Skeletal muscle satellite cell (primary cell): ENCODE results near the gene SOD2.
"Not testable (repeated sequence)": the region's sequence is repeated elsewhere in the genome, so short reads cannot be mapped to it uniquely, and the experiment has no call there.

Experiments used
- H3K27me3 ChIP-seq: 2 replicates; pipeline ENCODE4 v1.7.0; 2013; ENCODE audit warnings: low read length; ENCODE audit not compliant: control insufficient read depth, insufficient read depth
- H3K36me3 ChIP-seq: 2 replicates; pipeline ENCODE4 v1.7.0; 2013; ENCODE audit warnings: mild to moderate bottlenecking, control low read depth, low read length; ENCODE audit not compliant: insufficient read depth
- H3K4me1 ChIP-seq: 2 replicates; pipeline ENCODE4 v1.7.0; 2013; ENCODE audit warnings: low read length; ENCODE audit not compliant: control insufficient read depth, insufficient read depth
- H3K4me2 ChIP-seq: 2 replicates; pipeline ENCODE4 v1.7.0; 2013; ENCODE audit warnings: mild to moderate bottlenecking, low read length
- H3K4me3 ChIP-seq: 2 replicates; pipeline ENCODE4 v1.7.0; 2013; ENCODE audit warnings: low read length
- H3K9ac ChIP-seq: 2 replicates; pipeline ENCODE4 v1.7.0; 2013; ENCODE audit warnings: mild to moderate bottlenecking, low read depth, low read length, moderate library complexity
- H3K9me3 ChIP-seq: replicated peaks from 2 replicates; pipeline ENCODE4 v1.7.0; 2013; ENCODE audit warnings: mild to moderate bottlenecking, control low read depth, low read length

The SOD2 gene

DNA sequence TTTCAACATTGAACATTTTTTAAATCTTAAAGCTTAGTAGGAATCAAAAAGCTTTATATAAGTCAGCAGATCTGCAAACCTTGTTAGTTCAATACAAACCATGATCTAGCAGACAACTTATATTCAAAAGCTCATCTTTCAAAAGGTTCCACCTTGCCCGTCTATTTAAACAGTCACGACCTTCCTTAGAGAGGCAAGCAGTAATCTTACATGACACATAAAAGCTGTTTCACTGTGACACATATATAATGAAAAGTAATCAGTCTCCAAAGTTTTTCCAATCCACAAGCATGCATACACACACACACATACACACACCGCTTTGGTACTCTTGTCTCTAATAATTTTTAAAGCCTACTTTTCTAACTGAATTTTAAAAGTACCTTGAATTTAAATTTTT is 12.9 kb downstream of the SOD2 start:
- Histone ChIP-seq H3K4me3 (no peak overlapping the region), H3K4me1 (peaks cover 13% of the 10 kb centered on the region), H3K36me3 (peaks cover 50% of the 10 kb centered on the region), H3K9me3 (no peaks in the 10 kb centered on the region), H3K27me3 (no peaks in the 10 kb centered on the region), H3K9ac (no peak overlapping the region), H3K4me2 (peak overlapping the region; percentile 8)

DNA sequence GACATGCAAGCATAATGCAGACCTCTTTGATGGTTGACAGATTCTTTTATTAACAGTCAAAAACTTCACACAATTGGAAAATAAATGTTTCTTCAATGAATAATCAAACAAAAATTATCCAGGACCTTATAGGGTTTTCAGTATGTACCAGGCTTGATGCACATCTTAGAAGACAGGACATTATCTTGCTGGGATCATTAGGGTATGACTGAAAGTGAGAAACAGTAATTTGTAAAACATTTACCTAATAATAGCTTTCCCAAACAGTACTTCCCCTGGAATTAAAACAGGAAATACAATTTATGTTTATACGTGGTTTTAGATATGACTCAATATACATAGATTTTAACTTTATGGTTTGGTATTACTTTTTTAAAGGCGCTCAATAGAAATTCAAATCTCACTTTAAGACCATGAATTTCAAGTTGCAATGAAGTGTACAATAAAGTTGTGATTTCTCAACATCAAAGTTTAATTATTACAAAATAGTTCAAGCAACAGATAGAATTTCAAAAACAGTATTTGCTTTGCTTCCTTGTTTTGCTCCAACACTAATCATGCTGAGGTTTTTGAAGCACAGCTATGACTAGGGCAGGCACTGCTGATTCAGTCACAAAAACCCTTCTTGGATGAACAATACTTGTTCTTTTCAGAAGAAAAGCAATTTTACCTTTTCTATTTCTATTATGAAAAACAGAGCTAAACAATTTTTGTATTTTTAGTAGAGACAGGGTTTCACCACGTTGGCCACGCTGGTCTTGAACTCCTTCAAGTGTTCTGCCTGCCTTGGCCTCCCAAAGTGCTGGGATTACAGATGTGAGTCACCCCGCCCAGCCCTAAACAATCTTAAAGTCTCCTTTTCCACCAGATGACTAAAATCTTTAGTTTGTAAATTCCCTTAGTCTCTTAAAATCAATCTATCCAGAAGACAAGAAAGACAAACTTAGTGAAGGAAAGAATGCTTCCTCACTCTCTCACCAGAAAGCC is 13.7 kb downstream of the SOD2 start:
- Histone ChIP-seq H3K4me3 (no peak overlapping the region), H3K4me2 (peak overlapping the region; percentile 8), H3K27me3 (no peaks in the 10 kb centered on the region), H3K4me1 (peaks cover 13% of the 10 kb centered on the region), H3K9me3 (no peaks in the 10 kb centered on the region), H3K9ac (no peak overlapping the region), H3K36me3 (peaks cover 45% of the 10 kb centered on the region)

DNA sequence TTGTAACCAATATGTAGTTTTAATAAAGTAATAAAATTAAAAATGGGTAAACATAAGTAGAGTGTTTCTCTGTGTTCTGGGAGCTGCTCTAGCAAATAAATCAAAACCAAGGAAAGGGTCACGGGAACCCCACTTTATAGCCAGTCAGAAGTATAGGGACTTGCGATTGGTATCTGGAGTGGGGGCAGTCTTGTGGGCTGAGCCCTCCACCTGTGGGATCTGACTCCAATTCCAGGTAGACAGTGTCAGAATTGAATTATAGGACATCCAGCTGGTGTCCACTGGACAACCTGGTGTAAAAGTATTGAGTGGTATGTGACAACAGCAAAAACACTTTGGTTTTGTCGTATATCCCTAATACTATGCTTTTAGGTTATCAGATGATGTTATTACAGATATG is 14.5 kb downstream of the SOD2 start:
- Histone ChIP-seq H3K4me1 (peaks cover 13% of the 10 kb centered on the region), H3K4me2 (no peak overlapping the region), H3K9me3 (no peaks in the 10 kb centered on the region), H3K36me3 (peaks cover 40% of the 10 kb centered on the region), H3K9ac (no peak overlapping the region), H3K27me3 (no peaks in the 10 kb centered on the region), H3K4me3 (no peak overlapping the region)

DNA sequence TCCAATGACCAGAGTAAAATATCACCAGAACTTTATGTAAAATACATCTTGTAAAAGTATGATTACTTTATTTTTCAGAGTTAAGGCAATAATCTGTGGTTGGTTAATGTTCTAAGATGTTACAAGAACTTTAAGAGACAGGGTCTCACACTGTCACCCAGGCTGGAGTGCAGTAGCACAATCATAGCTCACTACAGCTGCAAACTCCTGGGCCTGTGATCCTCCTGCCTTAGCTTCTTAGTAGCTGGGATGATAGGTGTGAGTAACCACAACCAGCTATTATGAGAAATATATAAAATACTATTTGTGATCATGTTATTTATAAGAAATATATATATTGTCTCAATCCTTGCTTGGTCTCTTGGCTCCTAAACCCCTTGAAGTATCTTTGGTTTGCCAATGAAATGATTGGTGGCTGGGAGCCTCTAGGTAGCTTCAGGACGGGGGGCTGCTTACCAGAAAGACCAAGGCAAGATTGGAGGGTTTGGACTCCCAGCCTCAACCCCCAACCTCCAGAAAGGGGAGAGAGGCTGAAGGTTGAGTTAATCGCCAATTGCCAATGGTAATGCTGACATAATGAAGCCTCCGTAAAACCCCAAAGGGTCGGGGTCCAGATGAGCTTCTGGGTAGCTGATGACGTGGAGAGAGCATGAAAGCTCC is 15.4 kb downstream of the SOD2 start:
- peaks cover 32% of the 10 kb centered on the region for H3K36me3 ChIP-seq
- H3K27me3 ChIP-seq = no peaks in the 10 kb centered on the region
- peaks cover 13% of the 10 kb centered on the region for H3K4me1 ChIP-seq
- no peak overlapping the region for H3K4me3 ChIP-seq
- H3K9me3 ChIP-seq = no peaks in the 10 kb centered on the region
- no peak overlapping the region for H3K9ac ChIP-seq
- no peak overlapping the region for H3K4me2 ChIP-seq

DNA sequence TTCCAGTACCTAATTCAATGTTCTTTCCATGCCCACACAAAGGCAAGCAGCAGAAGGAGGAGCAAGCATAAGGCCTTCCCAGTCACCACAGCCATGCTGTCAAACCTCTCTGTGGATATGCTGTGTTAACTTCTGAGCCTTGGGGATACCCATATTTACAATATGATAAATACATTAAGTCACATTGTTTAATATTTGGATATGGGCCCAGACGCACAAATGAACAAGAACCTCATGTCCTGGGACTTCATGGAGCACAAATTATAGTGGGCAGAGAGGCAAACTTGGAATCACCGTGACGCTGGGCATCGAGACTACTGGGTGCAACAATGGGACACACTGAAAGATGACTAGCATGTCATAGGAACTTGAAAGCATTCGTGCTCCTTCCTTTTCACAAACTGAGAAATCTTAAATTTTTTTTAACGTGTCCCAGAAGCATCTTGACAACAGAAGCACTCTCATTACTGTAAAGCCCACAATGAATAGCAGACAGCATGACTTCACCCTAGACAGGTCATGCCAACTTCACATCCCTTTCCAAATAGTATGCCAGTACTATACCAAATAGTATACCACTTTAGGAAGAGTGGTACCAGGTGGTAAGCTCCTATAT is 16.0 kb downstream of the SOD2 start:
- peaks cover 13% of the 10 kb centered on the region for H3K4me1 ChIP-seq
- no peak overlapping the region for H3K9ac ChIP-seq
- no peaks in the 10 kb centered on the region for H3K27me3 ChIP-seq
- H3K4me3 ChIP-seq = no peak overlapping the region
- peaks cover 27% of the 10 kb centered on the region for H3K36me3 ChIP-seq
- H3K9me3 ChIP-seq = no peaks in the 10 kb centered on the region
- H3K4me2 ChIP-seq = no peak overlapping the region

DNA sequence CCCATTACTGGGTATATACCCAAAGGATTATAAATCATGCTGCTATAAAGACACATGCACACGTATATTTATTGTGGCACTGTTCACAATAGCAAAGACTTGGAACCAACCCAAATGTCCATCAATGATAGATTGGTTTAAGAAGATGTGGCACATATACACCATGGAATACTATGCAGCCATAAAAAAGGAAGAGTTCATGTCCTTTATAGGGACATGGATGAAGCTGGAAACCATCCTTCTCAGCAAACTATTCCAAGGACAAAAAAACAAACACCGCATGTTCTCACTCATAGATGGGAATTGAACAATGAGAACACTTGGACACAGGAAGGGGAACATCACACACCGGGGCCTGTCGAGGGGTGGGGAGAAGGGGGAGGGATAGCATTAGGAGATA is 16.8 kb downstream of the SOD2 start:
- not testable (repeated sequence) for H3K4me2 ChIP-seq, H3K9ac ChIP-seq, H3K4me3 ChIP-seq, H3K9me3 ChIP-seq, H3K27me3 ChIP-seq
- Histone ChIP-seq H3K4me1 (peaks cover 13% of the 10 kb centered on the region), H3K36me3 (peaks cover 19% of the 10 kb centered on the region)

DNA sequence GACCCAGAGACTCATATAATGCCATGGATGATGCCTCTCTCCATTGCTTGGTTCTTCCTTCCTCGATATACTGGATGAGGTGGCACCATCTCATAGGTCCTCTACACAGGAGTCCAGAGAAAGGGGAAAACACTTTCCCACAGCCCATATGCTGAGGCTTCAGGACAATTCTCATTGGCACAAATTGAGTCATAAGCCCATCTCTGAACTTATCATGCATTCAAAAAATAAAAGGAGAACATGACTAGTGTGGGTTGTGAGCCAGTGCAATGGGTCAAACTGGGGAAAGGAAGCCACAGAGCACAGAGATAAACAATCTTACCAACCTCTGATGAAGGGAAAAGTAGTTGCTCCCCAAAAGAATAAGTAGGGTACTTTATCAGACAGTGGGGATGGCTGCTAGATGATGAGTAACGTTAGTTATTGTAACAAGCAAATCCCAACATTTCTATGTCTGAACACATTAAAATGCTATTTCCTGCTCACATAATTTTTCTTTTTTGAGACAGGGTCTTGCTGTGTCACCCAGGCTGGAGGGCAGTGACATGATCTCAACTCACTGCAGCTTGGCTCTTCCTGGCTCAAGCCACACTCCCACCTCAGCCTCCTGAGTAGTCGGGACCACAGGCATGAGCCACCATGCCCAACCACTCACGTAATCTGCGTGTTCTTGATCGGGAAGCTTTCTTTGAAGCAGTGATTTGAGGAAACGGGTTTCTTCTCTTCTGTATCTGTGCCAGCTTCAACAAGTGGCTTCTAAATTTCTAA is 27.0 kb downstream of the SOD2 start:
- H3K36me3 ChIP-seq = no peaks in the 10 kb centered on the region
- no peak overlapping the region for H3K4me3 ChIP-seq
- no peak overlapping the region for H3K4me2 ChIP-seq
- no peaks in the 10 kb centered on the region for H3K9me3 ChIP-seq
- H3K9ac ChIP-seq = no peak overlapping the region
- H3K4me1 ChIP-seq = no peaks in the 10 kb centered on the region
- no peaks in the 10 kb centered on the region for H3K27me3 ChIP-seq

DNA sequence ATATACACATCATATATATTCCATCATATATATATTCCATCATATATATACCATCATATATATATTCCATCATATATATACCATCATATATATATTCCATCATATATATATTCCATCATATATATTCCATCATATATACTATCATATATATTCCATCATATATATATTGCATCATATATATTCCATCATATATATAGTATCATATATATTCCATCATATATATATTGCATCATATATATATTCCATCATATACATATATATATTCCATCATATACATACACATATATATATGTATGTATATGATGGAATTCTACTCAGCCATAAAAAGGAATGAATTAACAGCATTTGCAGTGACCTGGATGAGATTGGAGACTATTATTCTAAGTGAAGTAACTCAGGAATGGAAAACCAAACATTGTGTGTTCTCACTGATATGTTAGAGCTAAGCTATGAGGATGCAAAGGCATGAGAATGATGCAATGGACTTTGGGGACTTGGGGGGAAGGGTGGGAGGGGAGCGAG is 29.6 kb downstream of the SOD2 start:
- not testable (repeated sequence) for H3K4me3 ChIP-seq, H3K4me1 ChIP-seq, H3K27me3 ChIP-seq, H3K36me3 ChIP-seq, H3K9me3 ChIP-seq, H3K9ac ChIP-seq, H3K4me2 ChIP-seq

DNA sequence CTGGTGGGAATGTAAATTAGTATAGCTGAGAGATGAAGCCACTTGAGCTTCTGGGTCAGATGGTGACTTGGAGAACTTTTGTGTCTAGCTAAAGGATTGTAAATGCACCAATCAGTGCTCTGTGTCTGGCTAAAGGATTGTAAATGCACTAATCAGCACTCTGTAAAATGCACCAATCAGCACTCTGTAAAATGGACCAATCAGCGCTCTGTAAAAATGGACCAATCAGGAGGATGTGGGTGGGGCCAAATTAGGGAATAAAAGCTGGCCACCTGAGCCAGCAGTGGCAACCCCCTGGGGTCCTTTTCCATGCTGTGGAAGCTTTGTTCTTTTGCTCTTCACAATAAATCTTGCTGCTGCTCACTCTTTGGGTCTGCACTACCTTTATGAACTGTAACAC is 31.1 kb downstream of the SOD2 start:
- H3K27me3 ChIP-seq, H3K4me3 ChIP-seq, H3K9ac ChIP-seq, H3K36me3 ChIP-seq, H3K9me3 ChIP-seq, H3K4me1 ChIP-seq, H3K4me2 ChIP-seq: not testable (repeated sequence)

DNA sequence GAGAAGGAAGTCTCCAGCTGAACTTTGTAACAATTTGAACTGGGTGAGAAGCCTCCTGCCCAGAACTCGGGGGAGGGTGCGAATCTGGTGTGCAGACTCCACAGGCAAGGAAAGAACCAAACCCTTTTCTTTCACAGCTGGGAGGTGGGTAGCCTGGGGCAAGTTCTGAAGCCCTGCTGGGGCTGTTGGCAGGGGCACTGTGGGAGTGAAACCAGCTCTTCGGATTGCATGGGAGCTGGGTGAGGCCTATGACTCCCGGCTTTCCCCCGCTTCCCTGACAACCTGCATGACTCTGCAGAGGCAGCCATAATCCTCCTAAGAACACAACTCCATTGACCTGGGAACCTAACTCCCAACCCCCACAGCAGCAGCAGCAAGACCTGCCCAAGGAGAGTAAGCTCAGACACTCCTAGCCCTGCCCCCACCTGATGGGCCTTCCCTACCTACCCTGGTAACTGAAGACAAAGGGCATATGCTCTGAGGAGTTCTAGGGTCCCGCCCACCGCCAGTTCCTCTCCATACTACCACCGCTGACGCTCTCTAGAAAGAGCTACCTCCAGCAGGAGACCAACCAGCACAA is 37.5 kb downstream of the SOD2 start:
- H3K36me3 ChIP-seq = no peaks in the 10 kb centered on the region
- H3K27me3 ChIP-seq = no peaks in the 10 kb centered on the region
- no peak overlapping the region for H3K4me2 ChIP-seq
- H3K9ac ChIP-seq = no peak overlapping the region
- no peaks in the 10 kb centered on the region for H3K4me1 ChIP-seq
- H3K4me3 ChIP-seq = no peak overlapping the region
- no peaks in the 10 kb centered on the region for H3K9me3 ChIP-seq
